OCI-LY1 (cell line): ENCODE measurements around the gene MPPED2.

ENCODE experiments used
- H2AFZ ChIP-seq: fragments of 200-600 bp; sonication (generic), shearing (Covaris generic); 2 replicates; pipeline ENCODE4 v1.6.0; 2014; ENCODE audit warnings: antibody characterized with exemption, mild to moderate bottlenecking, low read length
- H3F3A ChIP-seq: fragments of 200-600 bp; sonication (generic), shearing (Covaris generic); 2 replicates; pipeline ENCODE4 v1.6.0; 2014; ENCODE audit warnings: mild to moderate bottlenecking, antibody characterized with exemption, low read length, moderate library complexity; ENCODE audit not compliant: insufficient read depth
- H3K27ac ChIP-seq: fragments of 200-600 bp; sonication (generic); 2 replicates; pipeline ENCODE4 v1.5.1; 2014; ENCODE audit warnings: low read length, mixed run types, mild to moderate bottlenecking, low read depth; ENCODE audit not compliant: poor library complexity, severe bottlenecking
- H3K27me3 ChIP-seq: fragments of 200-600 bp; sonication (generic); 2 replicates; pipeline ENCODE4 v1.6.0; 2014; ENCODE audit warnings: antibody characterized with exemption, mild to moderate bottlenecking, low read length, moderate library complexity; ENCODE audit not compliant: insufficient read depth
- H3K36me3 ChIP-seq: fragments of 200-600 bp; sonication (generic); 2 replicates; pipeline ENCODE4 v1.6.1; 2014; ENCODE audit warnings: mild to moderate bottlenecking, antibody characterized with exemption, low read length, moderate library complexity, mixed read lengths; ENCODE audit not compliant: insufficient read depth
- H3K4me1 ChIP-seq: fragments of 200-600 bp; sonication (generic); 2 replicates; pipeline ENCODE4 v1.5.1; 2014; ENCODE audit warnings: mild to moderate bottlenecking, low read length, moderate library complexity; ENCODE audit not compliant: insufficient read depth, severe bottlenecking
- H3K4me2 ChIP-seq: fragments of 200-600 bp; sonication (generic), shearing (Covaris generic); 2 replicates; pipeline ENCODE4 v1.6.1; 2014; ENCODE audit warnings: low read length
- H3K4me3 ChIP-seq: fragments of 200-600 bp; sonication (generic); 2 replicates; pipeline ENCODE4 v1.5.1; 2014; ENCODE audit warnings: low read length, low read depth, mild to moderate bottlenecking, mixed read lengths; ENCODE audit not compliant: poor library complexity, severe bottlenecking
- H3K79me2 ChIP-seq: fragments of 200-600 bp; shearing (Covaris generic); 2 replicates; pipeline ENCODE4 v1.6.1; 2016; ENCODE audit warnings: mixed run types, low read length, mixed read lengths; ENCODE audit not compliant: insufficient read depth
- H3K9ac ChIP-seq: fragments of 200-600 bp; sonication (generic), shearing (Covaris generic); 2 replicates; pipeline ENCODE4 v1.6.1; 2014; ENCODE audit warnings: mild to moderate bottlenecking, low read length, mixed read lengths
- H3K9me2 ChIP-seq: fragments of 200-600 bp; sonication (generic), shearing (Covaris generic); 2 replicates; pipeline ENCODE4 v1.6.1; 2014; ENCODE audit warnings: low read depth, mild to moderate bottlenecking, low read length, mixed read lengths
- H3K9me3 ChIP-seq: fragments of 200-600 bp; shearing (Covaris generic); 2 replicates; pipeline ENCODE4 v1.6.1; 2014; ENCODE audit warnings: low read length, mixed read lengths
- H4K20me1 ChIP-seq: fragments of 200-600 bp; sonication (generic), shearing (Covaris generic); 2 replicates; pipeline ENCODE4 v1.6.0; 2016; ENCODE audit warnings: mild to moderate bottlenecking, low read length; ENCODE audit not compliant: insufficient read depth
- CTCF ChIP-seq: fragments of 200-600 bp; sonication (generic), shearing (Covaris generic); IDR thresholded peaks from 2 replicates; pipeline ENCODE4 v1.5.1; 2017; ENCODE audit warnings: mild to moderate bottlenecking, antibody characterized with exemption, low read length, moderate library complexity, mixed read lengths
- EZH2 ChIP-seq: fragments of 200-600 bp; sonication (generic), shearing (Covaris generic); IDR thresholded peaks from 2 replicates; pipeline ENCODE4 v1.8.0; 2017; ENCODE audit warnings: borderline replicate concordance, mixed run types, mild to moderate bottlenecking, antibody characterized with exemption, low read length, moderate library complexity, mixed read lengths

The MPPED2 gene

GRCh38 chr11:30543066-30543465, 43.1 kb downstream of the MPPED2 start:
- H3K36me3 ChIP-seq: no peaks in the 10 kb centered on the region
- H3K4me3 ChIP-seq: no peak overlapping the region
- no peaks in the 10 kb centered on the region for H3K79me2 ChIP-seq
- H2AFZ ChIP-seq: no peak overlapping the region
- H3K9me2 ChIP-seq: no peaks in the 10 kb centered on the region
- no peaks in the 10 kb centered on the region for H3K9me3 ChIP-seq
- no peaks in the 10 kb centered on the region for H3K4me1 ChIP-seq
- no peak overlapping the region for H3K27ac ChIP-seq
- TF ChIP-seq EZH2 (no peak), CTCF (no peak)
- no peaks in the 10 kb centered on the region for H3K27me3 ChIP-seq
- no peaks in the 10 kb centered on the region for H4K20me1 ChIP-seq
- H3K4me2 ChIP-seq: no peak overlapping the region
- no peak overlapping the region for H3K9ac ChIP-seq
- H3F3A ChIP-seq: no peaks in the 10 kb centered on the region

- no peaks in the 10 kb centered on the region for H4K20me1 ChIP-seq
- no peaks in the 10 kb centered on the region for H3K27me3 ChIP-seq
- H3K4me2 ChIP-seq: no peak overlapping the region
- no peak overlapping the region for H3K9ac ChIP-seq
- H2AFZ ChIP-seq: no peak overlapping the region
- TF ChIP-seq EZH2 (no peak), CTCF (no peak)
- no peaks in the 10 kb centered on the region for H3K4me1 ChIP-seq
- H3K79me2 ChIP-seq: no peaks in the 10 kb centered on the region
- H3K9me2 ChIP-seq: no peaks in the 10 kb centered on the region
- no peaks in the 10 kb centered on the region for H3K9me3 ChIP-seq
- H3K27ac ChIP-seq: no peak overlapping the region
- no peak overlapping the region for H3K4me3 ChIP-seq
- no peaks in the 10 kb centered on the region for H3F3A ChIP-seq
- no peaks in the 10 kb centered on the region for H3K36me3 ChIP-seq
Measured at GRCh38 chr11:30540781-30541180, 45.4 kb downstream of the MPPED2 start.

- no peaks in the 10 kb centered on the region for H3K27me3 ChIP-seq
- no peaks in the 10 kb centered on the region for H4K20me1 ChIP-seq
- no peak overlapping the region for H3K4me3 ChIP-seq
- H3K27ac ChIP-seq: no peak overlapping the region
- H3K9me2 ChIP-seq: no peaks in the 10 kb centered on the region
- H3K4me2 ChIP-seq: no peak overlapping the region
- no peaks in the 10 kb centered on the region for H3F3A ChIP-seq
- no peaks in the 10 kb centered on the region for H3K36me3 ChIP-seq
- H3K9ac ChIP-seq: no peak overlapping the region
- H2AFZ ChIP-seq: no peak overlapping the region
- no peaks in the 10 kb centered on the region for H3K4me1 ChIP-seq
- no peaks in the 10 kb centered on the region for H3K79me2 ChIP-seq
- no peaks in the 10 kb centered on the region for H3K9me3 ChIP-seq
- TF ChIP-seq EZH2 (no peak), CTCF (no peak)
Measured at GRCh38 chr11:30538251-30538650, 47.9 kb downstream of the MPPED2 start.
